ENCODE data around the gene ALPI. TPM values are rescaled to one million over a fixed set of nuclear protein-coding genes. Genes with fewer than 3 reads are reported as not detected.
"Not testable (repeated sequence)": the region's sequence is repeated elsewhere in the genome, so short reads cannot be mapped to it uniquely, and the experiment has no call there.

Gene ALPI
- not detected in 2 replicates for total RNA-seq (2014; rRNA removed; shearing (Covaris generic))
- not detected in 2 replicates for polyA plus RNA-seq (2015; cell fraction: cytosol; rRNA removed)
- polyA plus RNA-seq (2015; cell fraction: nucleus; rRNA removed), result not detected in 2 replicates

DNA sequence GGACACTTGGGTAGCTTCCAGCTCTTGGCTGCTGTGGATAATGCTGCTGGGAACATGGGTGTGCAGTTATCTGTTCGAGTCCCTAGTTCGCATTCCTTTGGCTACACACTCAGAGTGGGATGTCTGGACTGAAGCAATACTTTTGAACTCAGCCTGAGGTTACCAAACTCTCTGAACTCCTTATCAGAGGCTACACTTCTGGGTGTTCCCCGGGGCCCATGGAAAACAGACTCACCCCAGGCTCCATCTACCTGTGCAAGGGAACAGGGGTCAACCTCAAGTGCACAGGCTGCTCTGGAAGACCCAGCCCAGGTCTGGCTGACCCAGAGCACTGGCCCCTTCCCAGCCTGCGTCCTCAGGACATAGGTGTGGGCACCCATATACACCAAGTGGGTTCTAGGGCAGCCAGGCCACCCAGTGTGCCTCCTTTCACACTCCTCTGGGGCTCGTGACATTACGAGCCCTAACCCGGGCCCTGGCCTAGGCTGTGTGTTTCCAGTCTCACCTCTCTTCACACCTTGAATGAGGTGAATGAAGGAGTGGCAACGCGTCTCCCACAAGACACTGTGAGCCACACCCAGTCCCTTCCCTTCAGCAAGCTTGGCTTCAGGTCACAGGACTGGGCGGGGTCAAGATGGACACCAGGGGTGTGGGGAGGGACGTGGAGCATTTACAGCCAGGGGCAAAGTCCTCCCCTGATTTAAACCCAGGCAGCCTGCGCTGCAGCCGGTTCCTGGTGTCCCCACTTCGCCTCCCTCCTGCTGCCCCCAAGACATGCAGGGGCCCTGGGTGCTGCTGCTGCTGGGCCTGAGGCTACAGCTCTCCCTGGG lies at the start of gene ALPI:
Gene ALPI (plus strand): TSS at position 728 of the 830 bp plus-strand sequence. CDS start 47 bp downstream, at position 775.
- DNase-seq (ENCODE audit: low read depth), result no peak

DNA sequence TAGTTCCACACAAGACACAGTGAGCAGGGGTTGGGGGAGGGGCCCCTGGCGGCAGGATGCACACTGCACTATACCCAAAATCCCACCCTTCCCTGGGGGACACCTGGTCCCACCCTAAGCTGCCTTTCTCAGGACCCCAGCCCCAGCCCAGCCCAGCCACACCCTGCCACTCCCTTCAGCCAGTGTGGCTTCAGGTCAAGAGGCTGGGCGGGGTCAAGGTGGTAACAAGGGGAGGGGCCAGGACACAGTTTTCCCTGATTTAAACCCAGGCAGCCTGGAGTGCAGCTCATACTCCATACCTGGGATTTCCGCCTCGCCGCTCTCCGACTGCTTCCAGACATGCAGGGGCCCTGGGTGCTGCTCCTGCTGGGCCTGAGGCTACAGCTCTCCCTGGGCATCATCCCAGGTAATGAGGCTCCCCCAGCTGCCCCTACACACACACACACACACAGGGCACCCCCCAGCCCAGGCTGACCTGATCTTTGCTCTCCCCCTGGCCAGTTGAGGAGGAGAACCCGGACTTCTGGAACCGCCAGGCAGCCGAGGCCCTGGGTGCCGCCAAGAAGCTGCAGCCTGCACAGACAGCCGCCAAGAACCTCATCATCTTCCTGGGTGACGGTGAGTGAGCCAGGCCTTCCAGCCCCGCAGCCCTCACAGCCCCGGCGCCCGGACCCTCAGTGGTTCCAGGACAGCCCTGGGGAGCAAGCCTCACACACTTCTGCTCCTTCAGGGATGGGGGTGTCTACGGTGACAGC lies 49.2 kb upstream of the ALPI start, which contains the start of gene ALPG:
Gene ALPG (plus strand): TSS at position 289 of the 755 bp plus-strand sequence. CDS start 51 bp downstream, at position 340.
- no peak for DNase-seq (ENCODE audit: low read depth)

DNA sequence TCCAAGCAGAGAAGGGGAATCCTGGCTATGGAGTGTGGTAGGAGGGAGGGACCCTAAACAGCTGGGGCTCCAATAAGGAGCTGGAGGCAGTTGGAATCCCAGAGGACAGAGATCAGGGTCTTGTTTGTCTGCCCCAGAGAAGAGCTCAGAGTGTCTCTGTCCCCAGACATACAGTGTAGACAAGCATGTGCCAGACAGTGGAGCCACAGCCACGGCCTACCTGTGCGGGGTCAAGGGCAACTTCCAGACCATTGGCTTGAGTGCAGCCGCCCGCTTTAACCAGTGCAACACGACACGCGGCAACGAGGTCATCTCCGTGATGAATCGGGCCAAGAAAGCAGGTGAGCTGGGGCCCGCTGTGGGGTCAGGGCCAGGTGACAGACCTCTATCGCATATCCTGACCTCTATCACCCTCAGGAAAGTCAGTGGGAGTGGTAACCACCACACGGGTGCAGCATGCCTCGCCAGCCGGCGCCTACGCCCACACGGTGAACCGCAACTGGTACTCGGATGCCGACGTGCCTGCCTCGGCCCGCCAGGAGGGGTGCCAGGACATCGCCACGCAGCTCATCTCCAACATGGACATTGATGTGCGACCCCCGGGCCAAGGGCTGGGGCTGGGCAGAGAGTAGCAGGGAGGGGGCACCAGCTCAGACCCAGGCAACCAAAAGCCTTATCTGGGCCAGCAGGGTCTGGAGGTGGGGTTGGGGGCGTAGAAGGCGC lies 48.4 kb upstream of the ALPI start:
- not testable (repeated sequence) for DNase-seq (ENCODE audit: low read depth)

DNA sequence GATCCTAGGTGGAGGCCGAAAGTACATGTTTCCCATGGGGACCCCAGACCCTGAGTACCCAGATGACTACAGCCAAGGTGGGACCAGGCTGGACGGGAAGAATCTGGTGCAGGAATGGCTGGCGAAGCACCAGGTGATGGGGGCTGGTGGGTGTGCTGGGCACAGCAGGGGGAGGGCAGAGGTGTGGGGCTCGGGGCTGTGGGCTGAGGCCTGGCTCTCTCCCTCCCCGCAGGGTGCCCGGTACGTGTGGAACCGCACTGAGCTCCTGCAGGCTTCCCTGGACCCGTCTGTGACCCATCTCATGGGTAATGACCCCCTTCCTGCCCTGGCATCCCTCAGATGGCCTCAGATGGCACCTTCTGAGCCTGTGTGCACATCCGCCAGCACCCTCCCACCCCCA lies 47.7 kb upstream of the ALPI start:
- DNase-seq (ENCODE audit: low read depth), result not testable (repeated sequence)

DNA sequence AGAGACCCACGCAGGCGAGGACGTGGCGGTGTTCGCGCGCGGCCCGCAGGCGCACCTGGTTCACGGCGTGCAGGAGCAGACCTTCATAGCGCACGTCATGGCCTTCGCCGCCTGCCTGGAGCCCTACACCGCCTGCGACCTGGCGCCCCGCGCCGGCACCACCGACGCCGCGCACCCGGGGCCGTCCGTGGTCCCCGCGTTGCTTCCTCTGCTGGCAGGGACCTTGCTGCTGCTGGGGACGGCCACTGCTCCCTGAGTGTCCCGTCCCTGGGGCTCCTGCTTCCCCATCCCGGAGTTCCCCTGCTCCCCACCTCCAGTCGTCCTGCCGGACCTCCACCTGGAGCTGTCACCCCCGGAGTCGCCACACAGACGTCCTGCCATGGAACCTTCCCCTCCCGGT lies 46.3 kb upstream of the ALPI start:
- not testable (repeated sequence) for DNase-seq (ENCODE audit: low read depth)

DNA sequence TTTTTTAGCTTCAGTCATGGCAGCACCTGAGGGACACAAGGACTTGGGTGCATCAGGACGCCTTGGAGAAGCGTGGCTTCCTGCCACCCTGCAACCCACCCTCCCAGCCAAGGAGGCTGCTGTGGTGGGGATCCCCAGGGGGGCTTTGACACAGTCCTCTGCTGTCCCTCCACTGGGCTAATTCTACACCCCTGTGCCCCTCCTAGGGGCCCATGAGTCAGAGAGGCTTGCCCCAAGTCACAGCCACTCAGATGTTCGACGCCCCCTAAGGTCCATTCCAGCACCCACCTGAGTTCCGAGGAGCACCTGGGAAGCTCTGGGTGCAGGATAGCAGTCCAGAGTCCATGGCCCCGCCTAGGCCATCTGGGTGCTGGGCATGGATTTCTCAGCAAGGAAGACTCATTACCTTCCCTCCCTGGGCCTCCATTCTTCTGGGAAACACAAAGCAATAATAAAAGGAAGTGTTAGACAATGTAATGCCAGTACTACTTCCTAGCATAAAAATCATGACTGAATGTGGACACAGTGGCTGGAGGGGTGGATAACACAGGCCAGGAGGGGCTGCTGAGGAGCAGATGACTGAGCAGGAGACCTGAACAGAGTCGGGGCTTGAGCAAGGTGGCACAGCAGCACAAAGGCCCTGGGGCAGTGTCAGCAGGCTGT lies 45.6 kb upstream of the ALPI start:
- DNase-seq (ENCODE audit: low read depth), result no peak

DNA sequence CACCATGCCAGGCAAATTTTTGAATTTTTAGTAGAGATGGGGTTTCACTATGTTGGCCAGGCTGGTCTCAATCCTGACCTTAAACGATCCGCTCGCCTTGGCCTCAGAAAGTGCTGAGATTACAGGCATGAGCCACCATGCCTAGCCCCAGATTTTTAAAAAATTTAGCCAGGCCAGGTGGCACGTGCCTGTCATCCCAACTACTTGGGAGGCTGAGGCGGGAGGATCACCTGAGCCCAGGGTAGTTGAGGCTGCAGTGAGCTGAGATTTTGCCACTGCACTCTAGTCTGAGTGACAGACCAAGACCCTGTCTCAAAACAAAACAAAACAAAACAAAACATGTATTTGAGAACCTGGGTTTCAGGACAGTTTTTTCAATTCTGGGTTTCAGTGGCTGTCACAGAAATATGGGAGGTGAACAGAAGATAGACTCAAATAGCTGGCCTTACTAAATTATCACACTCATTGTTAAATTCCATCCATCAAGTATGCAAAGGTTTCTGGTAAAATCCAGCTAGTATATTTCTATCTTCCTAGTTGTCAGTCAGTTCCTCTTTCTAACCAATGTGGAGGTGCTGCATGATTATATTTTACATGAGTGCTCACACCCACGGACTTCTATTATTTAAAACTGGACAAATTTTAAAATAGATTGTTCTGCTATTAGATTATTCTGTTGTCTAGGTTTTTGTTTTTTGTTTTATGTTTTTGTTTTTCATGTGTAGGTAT lies 43.9 kb upstream of the ALPI start:
- DNase-seq (ENCODE audit: low read depth), result no peak

DNA sequence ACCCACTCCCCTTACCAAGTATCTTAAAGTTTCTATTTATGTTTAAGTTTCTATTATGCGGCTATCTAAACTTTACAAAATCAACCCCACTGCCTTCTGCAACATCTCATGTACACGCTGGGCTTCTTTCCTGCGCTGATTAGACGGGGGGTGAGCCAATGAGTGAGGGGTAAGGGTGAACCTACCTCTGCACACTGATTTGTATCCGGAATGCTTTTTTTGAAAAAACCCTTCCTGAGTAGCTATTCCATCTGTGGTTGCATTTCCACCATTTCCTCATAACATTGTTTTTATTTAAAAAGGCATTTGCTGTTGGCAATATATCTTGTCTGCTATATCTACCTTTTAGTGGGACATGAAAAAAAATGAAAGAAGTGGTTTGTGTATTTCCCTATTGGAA lies 43.0 kb upstream of the ALPI start:
- no peak for DNase-seq (ENCODE audit: low read depth)

DNA sequence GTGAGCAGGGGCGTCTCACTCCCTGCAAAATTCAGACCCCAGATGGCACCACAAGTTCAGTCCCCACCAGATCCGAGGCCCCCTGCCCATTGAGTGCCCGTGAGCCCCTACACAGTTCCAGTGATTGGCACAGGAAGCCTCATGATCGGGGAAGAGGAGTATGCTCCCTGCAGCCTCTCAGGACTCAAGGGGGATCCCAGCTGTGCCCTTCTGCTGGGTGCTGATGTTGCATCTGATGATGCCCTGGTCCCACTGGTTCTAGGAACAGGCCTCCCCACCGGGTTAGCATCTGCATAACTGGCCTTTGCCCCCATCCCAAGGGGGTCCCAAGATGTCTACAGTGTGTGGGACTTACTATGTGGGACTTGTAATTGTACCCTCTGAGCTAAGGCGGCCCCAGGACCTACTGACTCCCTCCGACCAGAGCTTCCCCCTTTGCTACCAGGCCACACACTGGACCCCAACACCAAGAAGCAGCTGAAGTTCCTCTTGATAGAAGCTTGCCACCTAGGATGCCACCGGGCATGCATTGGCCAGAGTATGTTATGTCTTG lies 40.7 kb upstream of the ALPI start:
- no peak for DNase-seq (ENCODE audit: low read depth)

DNA sequence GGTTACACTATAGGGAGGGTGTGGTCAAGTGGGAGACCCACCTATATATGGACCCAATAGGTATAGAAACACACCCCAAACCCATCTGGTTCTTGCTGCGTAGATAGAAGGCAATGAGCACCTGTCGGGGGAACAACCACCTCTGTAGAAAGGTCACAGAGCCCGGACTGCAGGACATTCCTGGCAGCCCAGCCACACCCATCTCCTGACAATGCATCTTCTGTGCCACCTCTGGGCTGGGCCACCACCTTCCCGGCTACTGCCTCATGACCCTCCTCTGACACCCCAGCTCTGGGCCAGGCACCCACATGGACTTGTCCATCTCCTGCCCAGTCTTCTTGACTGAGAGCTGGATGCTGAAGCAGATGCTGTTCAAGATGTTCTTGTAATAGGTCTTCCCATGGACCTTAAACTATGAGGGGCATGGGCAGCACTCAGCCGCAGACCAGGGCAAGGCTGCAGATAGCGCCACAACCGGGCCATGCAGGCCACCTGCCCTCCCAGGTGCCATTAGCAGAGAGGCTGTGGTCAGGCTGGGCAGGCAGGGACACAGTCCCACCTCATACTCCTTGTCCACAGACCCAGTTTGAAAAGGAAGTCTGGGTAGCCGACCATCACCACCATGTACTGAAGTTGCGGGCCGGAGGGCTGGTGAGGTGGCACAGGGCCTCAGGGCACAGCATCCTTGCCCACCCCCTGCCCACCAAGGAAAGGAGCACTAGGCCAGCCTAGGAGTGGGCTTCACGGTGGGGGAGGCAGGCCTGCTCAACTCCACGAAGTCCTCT lies 40.0 kb upstream of the ALPI start:
- no peak for DNase-seq (ENCODE audit: low read depth)

DNA sequence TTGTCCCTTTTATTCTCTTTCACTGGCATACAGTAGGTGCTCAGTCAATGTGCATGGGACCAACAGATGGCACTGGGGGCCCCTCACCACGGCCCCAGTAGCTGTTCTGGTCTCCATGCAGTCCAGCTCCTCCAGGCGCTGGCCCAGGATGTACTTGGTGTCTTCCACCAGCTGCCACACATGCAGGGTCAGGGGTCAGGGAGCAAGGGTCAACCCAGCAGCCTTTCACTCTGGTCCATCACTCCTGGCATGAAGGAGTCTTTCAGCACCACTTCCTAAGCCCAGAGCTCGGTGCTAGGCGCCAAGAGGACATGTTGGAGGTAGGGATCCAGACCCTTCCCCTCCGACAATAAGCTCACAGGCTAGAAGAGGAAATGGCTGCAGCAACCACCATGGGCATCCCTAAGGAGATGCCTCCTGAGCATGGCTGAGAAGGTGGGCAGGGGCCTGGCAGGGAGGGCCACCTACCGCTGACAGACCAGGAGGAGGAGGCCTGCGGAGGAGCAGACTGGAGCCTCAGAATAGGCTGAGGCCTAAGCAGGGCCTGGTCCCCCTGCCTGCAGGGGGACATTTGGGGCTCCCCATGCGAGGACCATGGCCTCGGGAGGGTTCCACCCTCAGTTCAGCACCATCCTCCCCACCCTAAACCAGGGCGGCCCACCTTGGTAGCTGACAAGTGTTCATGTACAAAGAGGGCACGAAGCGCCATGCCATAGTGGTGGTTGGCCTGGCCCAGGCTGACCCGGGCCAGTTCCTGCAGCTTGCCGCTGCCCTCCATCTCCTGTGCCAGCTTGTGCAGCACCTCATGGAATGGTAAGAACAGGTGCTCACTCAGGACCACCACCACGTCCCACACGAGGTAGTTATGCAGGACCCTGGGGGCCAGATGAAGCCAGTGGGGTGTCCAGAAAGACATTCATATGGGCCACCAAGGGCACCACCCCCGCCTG lies 39.2 kb upstream of the ALPI start:
- DNase-seq (ENCODE audit: low read depth), result no peak

DNA sequence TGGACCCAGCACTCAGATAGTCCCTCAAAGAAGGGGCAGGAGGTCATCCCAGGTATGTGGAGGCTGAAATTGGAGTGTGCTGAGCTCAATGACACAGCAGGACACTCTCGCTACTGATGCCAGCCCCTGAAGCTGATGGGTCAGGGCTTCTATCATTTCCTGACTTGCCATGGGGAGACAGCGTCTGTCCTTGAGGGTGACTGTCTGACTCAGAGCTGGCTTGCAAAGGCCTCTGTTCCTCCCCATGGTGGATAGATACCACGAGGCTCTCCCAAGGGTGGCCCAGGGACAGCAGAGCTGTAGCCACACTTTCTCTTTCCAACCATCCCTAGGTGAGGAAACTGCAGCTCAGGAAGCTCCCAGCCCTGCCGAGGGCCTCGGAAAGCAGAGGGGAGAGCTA lies 38.5 kb upstream of the ALPI start:
- no peak for DNase-seq (ENCODE audit: low read depth)

DNA sequence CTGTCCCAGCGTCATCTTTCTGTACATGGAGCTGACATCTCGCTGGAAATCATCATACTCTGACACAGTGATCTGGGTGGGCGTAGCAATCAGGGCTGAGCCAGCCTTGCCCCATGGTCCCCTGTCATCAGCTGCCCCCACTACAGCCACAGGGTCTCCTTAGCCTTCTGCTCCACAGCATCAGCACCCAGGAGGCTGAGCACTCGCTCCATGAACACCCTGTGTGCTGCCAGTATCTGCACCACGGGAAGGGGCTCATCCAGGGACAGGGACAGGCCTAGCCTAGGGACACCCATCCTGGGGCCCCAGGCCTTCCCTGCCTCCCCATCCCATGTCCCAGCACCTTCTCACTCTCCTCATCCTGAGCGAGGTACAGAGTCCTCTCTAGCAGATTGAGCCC lies 37.9 kb upstream of the ALPI start:
- DNase-seq (ENCODE audit: low read depth), result no peak

DNA sequence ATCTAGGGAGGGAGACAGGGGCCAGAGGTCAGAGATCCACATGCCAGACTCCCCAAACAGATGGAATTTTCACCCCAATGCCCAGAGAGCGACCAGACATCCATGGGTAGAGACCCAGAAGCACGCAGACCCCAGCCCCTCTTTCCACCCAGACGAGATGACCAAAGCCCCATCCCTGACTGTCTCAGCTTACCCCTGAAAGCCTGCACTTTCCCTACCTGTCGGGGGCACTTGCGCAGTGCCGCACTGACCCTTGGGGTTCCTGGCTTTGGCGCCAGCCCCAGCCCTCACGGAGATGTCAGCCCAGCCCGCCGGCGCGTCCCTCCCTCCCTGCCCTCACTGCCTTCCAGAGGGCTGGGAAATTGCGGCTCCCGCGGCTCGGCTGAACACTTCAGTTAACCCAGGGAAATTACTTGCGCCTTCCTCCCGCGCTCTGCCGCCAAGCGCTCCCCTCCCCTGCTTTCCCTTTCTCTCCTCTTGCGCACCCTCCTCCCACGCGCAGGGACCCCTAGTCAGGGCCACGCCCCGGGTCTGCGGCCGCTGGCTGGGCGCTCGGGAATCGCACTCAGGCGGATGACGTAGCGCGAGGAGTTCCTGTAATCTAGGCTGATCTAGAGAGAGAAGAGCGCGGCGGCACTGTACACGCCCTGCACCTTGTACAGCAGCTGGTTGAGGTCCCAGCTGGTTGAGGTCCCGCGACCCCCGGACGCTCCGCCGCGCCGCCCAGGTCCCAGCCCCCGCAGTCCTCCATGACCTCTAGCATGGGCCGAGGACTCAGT lies 37.3 kb upstream of the ALPI start:
- no peak for DNase-seq (ENCODE audit: low read depth)

DNA sequence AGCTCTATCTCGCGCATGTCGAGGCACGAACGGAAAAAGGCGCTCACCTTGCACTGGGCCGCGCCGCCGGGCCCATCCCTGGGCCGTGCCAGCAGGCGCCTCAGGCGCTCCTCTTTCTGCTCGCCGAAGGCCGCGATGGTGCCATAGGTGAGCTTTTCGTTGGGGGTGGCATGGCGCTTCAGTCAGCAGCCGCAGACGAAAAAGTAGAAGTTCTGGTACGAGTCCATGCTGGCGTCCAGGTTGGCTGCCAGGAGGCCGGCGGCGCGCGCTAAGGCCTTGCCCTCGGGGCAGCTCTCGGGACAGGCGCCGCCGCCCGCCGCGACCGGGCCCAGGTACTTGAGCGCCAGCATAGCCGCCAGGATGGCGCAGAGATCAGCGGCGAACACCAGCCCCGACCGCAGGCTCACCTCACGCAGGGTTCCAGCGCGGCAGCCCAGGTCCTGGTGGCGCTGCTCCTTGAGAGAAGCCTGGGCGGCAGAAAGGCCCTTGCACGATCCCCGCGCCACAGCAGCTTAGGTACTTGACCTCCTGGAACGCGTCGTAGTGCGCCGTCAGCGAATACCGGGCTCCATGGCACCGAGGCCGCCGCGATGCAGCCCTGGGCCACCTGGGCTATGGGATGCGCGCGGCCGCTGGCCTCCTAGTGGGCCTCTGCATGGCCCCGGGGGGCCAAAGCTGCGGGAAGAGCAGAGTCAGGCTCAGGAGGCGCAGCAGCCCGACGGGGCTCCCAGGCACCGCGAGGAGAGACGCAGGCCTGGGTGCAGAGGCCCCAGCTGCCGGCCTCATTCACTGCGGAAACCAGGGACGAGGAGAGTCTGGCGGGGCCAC lies 36.5 kb upstream of the ALPI start:
- DNase-seq (ENCODE audit: low read depth), result no peak

DNA sequence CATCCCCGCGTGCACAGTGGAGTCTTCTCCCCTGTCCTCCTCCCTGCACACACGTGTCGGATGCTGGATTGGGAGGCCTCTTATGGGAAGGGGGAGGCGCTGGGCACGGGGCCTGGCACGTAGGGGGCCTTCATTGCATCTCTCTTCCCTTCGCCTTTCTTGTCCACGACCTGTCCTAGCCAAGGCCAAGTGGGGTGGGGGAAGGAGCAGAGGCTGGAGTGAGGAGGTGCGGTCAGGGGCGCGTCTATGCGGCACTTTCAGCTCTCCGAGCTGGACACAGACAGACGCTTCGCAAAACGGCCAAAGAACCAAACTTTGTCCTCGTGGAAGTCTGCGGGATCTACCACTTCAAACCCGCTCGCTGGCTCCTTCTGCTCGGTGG lies 35.9 kb upstream of the ALPI start:
- DNase-seq (ENCODE audit: low read depth), result no peak

Data from HT1080 (cell line).